ENCODE results near the gene GSS. TPM values are rescaled to one million over a fixed set of nuclear protein-coding genes. Genes with fewer than 3 reads are reported as not detected.

Gene GSS
- total RNA-seq, 4 donors from 2014 or later, result 49.9 to 56.7 (median 52.9) TPM

- H3K4me3 ChIP-seq (ENCODE audit: low read depth, poor library complexity, severe bottlenecking), result no peak overlapping the region
- DNase-seq (ENCODE audit: low spot score in 2 of 2), result no peak
- 92 to 99% methylated on average over 3 of the region's 3 CpGs for WGBS, 2 donors
- intact Hi-C loops (cut with DNase I; ENCODE audit: low total_unique reads), result no loop called here
- TF ChIP-seq POLR2A (IDR thresholded peaks at IDR 0.05) (no peak), CTCF (IDR thresholded peaks at IDR 0.05) (no peak)
Observed at GRCh38 chr20:34925341-34925740, 30.3 kb downstream of the GSS start.

- TF ChIP-seq CTCF (IDR thresholded peaks at IDR 0.05), result no peak
- no peak for TF ChIP-seq POLR2A (IDR thresholded peaks at IDR 0.05)
- intact Hi-C loops (cut with DNase I; ENCODE audit: low total_unique reads), result no loop called here
- DNase-seq (ENCODE audit: low spot score in 2 of 2), result no peak
- whole genome bisulfite sequencing, 2 donors, result 95 to 97% methylated on average over 2 of the region's 2 CpGs
- no peak overlapping the region for H3K4me3 ChIP-seq (ENCODE audit: low read depth, poor library complexity, severe bottlenecking)
Observed at GRCh38 chr20:34923414-34923813, 32.2 kb downstream of the GSS start.

GRCh38 chr20:34922654-34923381 is 32.8 kb downstream of the GSS start:
- H3K4me3 ChIP-seq (ENCODE audit: low read depth, poor library complexity, severe bottlenecking), result no peak overlapping the region
- peak in 1 of 2 donors; percentile 71 for DNase-seq (ENCODE audit: low spot score in 2 of 2)
- intact Hi-C loops (cut with DNase I; ENCODE audit: low total_unique reads), result no loop called here
- 66 to 75% methylated on average over 5 of the region's 5 CpGs for WGBS, 2 donors
- no peak for TF ChIP-seq CTCF (IDR thresholded peaks at IDR 0.05)
- TF ChIP-seq POLR2A (IDR thresholded peaks at IDR 0.05), result no peak

GRCh38 chr20:34921436-34921835 is 34.2 kb downstream of the GSS start:
- no peak for DNase-seq (ENCODE audit: low spot score in 2 of 2)
- WGBS, 2 donors, result 65 to 74% methylated on average over 3 of the region's 3 CpGs
- TF ChIP-seq CTCF (IDR thresholded peaks at IDR 0.05) (no peak), POLR2A (IDR thresholded peaks at IDR 0.05) (no peak)
- H3K4me3 ChIP-seq (ENCODE audit: low read depth, poor library complexity, severe bottlenecking), result no peak overlapping the region
- intact Hi-C loops (cut with DNase I; ENCODE audit: low total_unique reads), result no loop called here

- H3K4me3 ChIP-seq (ENCODE audit: low read depth, poor library complexity, severe bottlenecking), result no peak overlapping the region
- TF ChIP-seq POLR2A (IDR thresholded peaks at IDR 0.05) (no peak), CTCF (IDR thresholded peaks at IDR 0.05) (no peak)
- DNase-seq (ENCODE audit: low spot score in 2 of 2), result no peak
- intact Hi-C loops (cut with DNase I; ENCODE audit: low total_unique reads), result no loop called here
Observed at GRCh38 chr20:34920055-34920454, 35.6 kb downstream of the GSS start.
